ENCODE data around the gene GRM2.

GRCh38 chr3:51700403-51700802, 6.5 kb upstream of the GRM2 start:
- TF ChIP-seq CTCF (conservative IDR thresholded peaks at IDR 0.05 in 1 of 2, IDR thresholded peaks at IDR 0.05 in 1 of 2; ENCODE audit: low read depth in 1 of 2, low read length in 2 of 2) (no peak), EZH2 (IDR thresholded peaks at IDR 0.05; ENCODE audit: low read length, missing control alignments) (no peak)

All from fibroblast of lung (primary cell).